HCT116 (cell line): ENCODE measurements around the gene PHYKPL. TPM values are rescaled to one million over a fixed set of nuclear protein-coding genes. Genes with fewer than 3 reads are reported as not detected.

Experiments used
- ATAC-seq: fragments of 200-7000 bp; cut with Tn5 transposase; 2 replicates; pipeline ENCODE4 v1.9.1; 2020; ENCODE audit warnings: mild to moderate bottlenecking, moderate library complexity
- BruUV-seq: library from RNA; stranded (reverse); fragments of 400-500 nt; replicated peaks from 2 replicates; lab custom pipeline; 2021; lab: Mats Ljungman, UMichigan
- CTCF ChIA-PET: fragments of 300-600 bp; sonication (Branson Sonifier 250); formaldehyde crosslinking; loops from one replicate; lab custom pipeline; 2021; ENCODE audit warnings: antibody characterized with exemption; lab: Charles Lee
- POLR2A ChIA-PET: fragments of 300-600, 350-600 bp; sonication (Branson Sonifier 250); formaldehyde crosslinking; loops from one replicate; lab custom pipeline; 2021; ENCODE audit warnings: antibody characterized with exemption; lab: Charles Lee
- RAD21 ChIA-PET, 2 experiments: fragments of 300-600 bp; sonication (Branson Sonifier 250); formaldehyde crosslinking; loops; one replicate each; lab custom pipeline; 2023; ENCODE audit warnings: low total read pairs in 2 of 2; ENCODE audit not compliant: uncharacterized antibody in 2 of 2, unreplicated experiment in 2 of 2, low non-redundant PET in 1 of 2; lab: Charles Lee
- DNase-seq: peaks from one replicate; pipeline ENCODE4 v3.0.0-alpha.2; 2010; ENCODE audit warnings: low read depth, low spot score
- H2AFZ ChIP-seq: fragments of 200-600 bp; shearing (Covaris generic), sonication (generic); 2 replicates; pipeline ENCODE4 v1.6.1; 2017; ENCODE audit warnings: low read depth, mixed run types, mixed read lengths, antibody characterized with exemption, low read length; ENCODE audit not compliant: poor library complexity, severe bottlenecking
- H3K27ac ChIP-seq: 2 replicates; pipeline ENCODE4 v1.5.1; 2012; ENCODE audit warnings: low read depth, low read length
- H3K27me3 ChIP-seq: fragments of 200-600 bp; sonication (generic); 2 replicates; pipeline ENCODE4 v1.6.1; 2016; ENCODE audit warnings: mixed run types, low read length, mixed read lengths; ENCODE audit not compliant: insufficient read depth
- H3K36me3 ChIP-seq, 2 experiments: fragments of 200-500 bp in 1 of 2; fragments of 200-600 bp in 1 of 2; sonication (Bioruptor generic) in 1 of 2; sonication (generic) in 1 of 2; 2 replicates each; pipeline versions ENCODE4 v1.5.1 to v1.6.1; 2014 to 2016; ENCODE audit warnings: low read length in 2 of 2, inconsistent platforms in 1 of 2, mixed read lengths in 1 of 2, mixed run types in 1 of 2; ENCODE audit not compliant: insufficient read depth in 2 of 2, control insufficient read depth in 1 of 2
- H3K4me1 ChIP-seq, 2 experiments: fragments of 200-600 bp in 1 of 2; sonication (generic) in 1 of 2; 2 replicates each; pipeline versions ENCODE4 v1.5.1 to v1.6.1; 2012 to 2017; ENCODE audit warnings: low read length in 2 of 2, inconsistent platforms in 1 of 2, mild to moderate bottlenecking in 1 of 2, mixed read lengths in 1 of 2, mixed run types in 1 of 2, moderate library complexity in 1 of 2; ENCODE audit not compliant: insufficient read depth in 2 of 2, control insufficient read depth in 1 of 2
- H3K4me2 ChIP-seq: fragments of 200-600 bp; sonication (generic); 2 replicates; pipeline ENCODE4 v1.6.1; 2017; ENCODE audit warnings: mixed run types, low read length, mixed read lengths
- H3K4me3 ChIP-seq, 2 experiments: fragments of 200-600 bp in 1 of 2; sonication (generic) in 1 of 2; replicated peaks in 1 of 2; 2 replicates each; pipeline ENCODE4 v1.5.1; 2011 to 2016; ENCODE audit warnings: low read length in 2 of 2, control low read depth in 1 of 2, low read depth in 1 of 2, mild to moderate bottlenecking in 1 of 2, mixed read lengths in 1 of 2, mixed run types in 1 of 2
- H3K79me2 ChIP-seq: fragments of 200-600 bp; sonication (generic); 2 replicates; pipeline ENCODE4 v1.6.1; 2017; ENCODE audit warnings: mild to moderate bottlenecking, mixed run types, low read length, moderate library complexity, mixed read lengths; ENCODE audit not compliant: insufficient read depth
- H3K9ac ChIP-seq: fragments of 200-600 bp; sonication (generic); 2 replicates; pipeline ENCODE4 v1.6.1; 2016; ENCODE audit warnings: low read length, mixed read lengths
- H3K9me2 ChIP-seq: fragments of 200-600 bp; sonication (generic), shearing (Covaris generic); 2 replicates; pipeline ENCODE4 v1.6.1; 2017; ENCODE audit warnings: mixed run types, mild to moderate bottlenecking, moderate library complexity; ENCODE audit not compliant: insufficient read depth
- H3K9me3 ChIP-seq, 2 experiments: fragments of 200-500 bp in 1 of 2; fragments of 200-600 bp in 1 of 2; sonication (Bioruptor generic) in 1 of 2; sonication (generic) in 1 of 2; 2 replicates each; pipeline ENCODE4 v1.6.1; 2014 to 2017; ENCODE audit warnings: low read length in 2 of 2, mixed read lengths in 2 of 2, inconsistent platforms in 1 of 2, low read depth in 1 of 2, mild to moderate bottlenecking in 1 of 2, mixed run types in 1 of 2, moderate library complexity in 1 of 2; ENCODE audit not compliant: control insufficient read depth in 1 of 2, insufficient read depth in 1 of 2
- H4K20me1 ChIP-seq: fragments of 200-600 bp; sonication (generic), shearing (Covaris generic); 2 replicates; pipeline ENCODE4 v1.6.1; 2017; ENCODE audit warnings: mixed run types, mild to moderate bottlenecking, moderate library complexity; ENCODE audit not compliant: insufficient read depth
- CBX3 ChIP-seq: IDR thresholded peaks from 2 replicates; pipeline ENCODE4 v1.6.1; 2012; ENCODE audit warnings: low read depth
- ELF1 ChIP-seq: IDR thresholded peaks from 2 replicates; pipeline ENCODE4 v1.6.1; 2012; ENCODE audit warnings: low read depth, borderline replicate concordance
- EZH2 ChIP-seq: fragments of 200-600 bp; sonication (generic); IDR thresholded peaks from 2 replicates; pipeline ENCODE4 v1.6.1; 2017; ENCODE audit warnings: antibody characterized with exemption, mixed run types
- JUND ChIP-seq: IDR thresholded peaks from 2 replicates; pipeline ENCODE4 v1.6.1; 2012
- POLR2A ChIP-seq: IDR thresholded peaks from 2 replicates; pipeline ENCODE4 v1.7.0; 2011; ENCODE audit warnings: borderline replicate concordance; ENCODE audit not compliant: insufficient read depth, insufficient read length; ENCODE audit errors: extremely low read depth
- POLR2AphosphoS5 ChIP-seq: IDR thresholded peaks from 2 replicates; pipeline ENCODE4 v1.6.1; 2011; ENCODE audit warnings: mild to moderate bottlenecking, low read depth, low read length, moderate library complexity
- RAD21 ChIP-seq: IDR thresholded peaks from 2 replicates; pipeline ENCODE4 v1.6.1; 2012; ENCODE audit warnings: low read depth, mild to moderate bottlenecking
- intact Hi-C: fragments of 100-400 bp; cut with micrococcal nuclease; formaldehyde crosslinking; loops from 2 replicates; pipeline ENCODE4 v1.10.0; 2022
- total RNA-seq: library from RNA; stranded (reverse); gene quantifications from one replicate; pipeline ENCODE4 v1.2.1, GENCODE V29; 2021; ENCODE audit not compliant: unreplicated experiment
- TF ChIP-seq, protein P1 (sequence below): IDR thresholded peaks from 2 replicates; pipeline ENCODE4 v1.6.1; 2012; ENCODE audit warnings: low read depth
- TF ChIP-seq, protein P2 (sequence below), 3 experiments: fragments of 200-600 bp in 1 of 3; sonication (generic) in 1 of 3; IDR thresholded peaks in 2 of 3; conservative IDR thresholded peaks in 1 of 3; 2 replicates each; pipeline ENCODE4 v1.5.1; 2012 to 2017; ENCODE audit warnings: low read depth in 2 of 3, low read length in 2 of 3, antibody characterized with exemption in 1 of 3, borderline replicate concordance in 1 of 3, control low read depth in 1 of 3, mild to moderate bottlenecking in 1 of 3, mixed read lengths in 1 of 3, mixed run types in 1 of 3, moderate library complexity in 1 of 3; ENCODE audit not compliant: insufficient read depth in 1 of 3
- TF ChIP-seq, protein P3 (sequence below): IDR thresholded peaks from 2 replicates; pipeline ENCODE4 v1.6.1; 2012

PHYKPL gene
- total RNA-seq, 1 experiment from 2014 or later: 57.8 TPM

DNA sequence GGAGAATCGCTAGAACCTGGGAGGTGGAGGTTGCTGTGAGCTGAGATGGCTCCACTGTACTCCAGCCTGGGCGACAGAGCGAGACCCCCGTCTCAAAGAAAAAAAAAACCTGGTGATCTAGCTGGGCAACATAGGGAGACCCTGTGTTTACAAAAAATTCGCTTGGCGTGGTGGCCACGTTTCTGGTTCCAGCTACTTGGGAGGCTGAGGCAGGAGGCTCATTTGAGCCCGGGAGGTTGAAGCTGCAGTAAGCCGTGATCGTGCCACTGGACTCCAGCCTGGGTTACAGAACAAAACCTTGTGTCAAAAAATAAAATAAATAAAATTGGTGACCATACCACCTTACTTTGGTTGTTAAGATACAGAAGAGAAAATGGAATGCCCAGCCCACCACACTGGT is 30.1 kb downstream of the PHYKPL start:
- Histone ChIP-seq H3K9me3 (no peaks in the 10 kb centered on the region), H3K27ac (no peak overlapping the region), H2AFZ (no peak overlapping the region), H3K79me2 (peaks cover 38% of the 10 kb centered on the region), H4K20me1 (peaks cover 23% of the 10 kb centered on the region), H3K9ac (0 out of 2 replicates have a peak overlapping the region, but pooled peaks have one; percentile 20), H3K4me2 (peak overlapping the region; percentile 60), H3K9me2 (no peaks in the 10 kb centered on the region), H3K4me1 (peaks cover 18 to 46% of the 10 kb centered on the region in 2 experiments), H3K36me3 (peaks cover 11 to 23% of the 10 kb centered on the region in 2 experiments), H3K4me3 (no peak overlapping the region), H3K27me3 (no peaks in the 10 kb centered on the region)
- no peak for ATAC-seq
- ChIA-PET CTCF (no interaction called here), RAD21 (no interaction called here), POLR2A (no interaction called here)
- TF ChIP-seq POLR2A: no peak
- TF ChIP-seq JUND: no peak
- no peak for TF ChIP-seq CBX3
- TF ChIP-seq, protein P1, sequence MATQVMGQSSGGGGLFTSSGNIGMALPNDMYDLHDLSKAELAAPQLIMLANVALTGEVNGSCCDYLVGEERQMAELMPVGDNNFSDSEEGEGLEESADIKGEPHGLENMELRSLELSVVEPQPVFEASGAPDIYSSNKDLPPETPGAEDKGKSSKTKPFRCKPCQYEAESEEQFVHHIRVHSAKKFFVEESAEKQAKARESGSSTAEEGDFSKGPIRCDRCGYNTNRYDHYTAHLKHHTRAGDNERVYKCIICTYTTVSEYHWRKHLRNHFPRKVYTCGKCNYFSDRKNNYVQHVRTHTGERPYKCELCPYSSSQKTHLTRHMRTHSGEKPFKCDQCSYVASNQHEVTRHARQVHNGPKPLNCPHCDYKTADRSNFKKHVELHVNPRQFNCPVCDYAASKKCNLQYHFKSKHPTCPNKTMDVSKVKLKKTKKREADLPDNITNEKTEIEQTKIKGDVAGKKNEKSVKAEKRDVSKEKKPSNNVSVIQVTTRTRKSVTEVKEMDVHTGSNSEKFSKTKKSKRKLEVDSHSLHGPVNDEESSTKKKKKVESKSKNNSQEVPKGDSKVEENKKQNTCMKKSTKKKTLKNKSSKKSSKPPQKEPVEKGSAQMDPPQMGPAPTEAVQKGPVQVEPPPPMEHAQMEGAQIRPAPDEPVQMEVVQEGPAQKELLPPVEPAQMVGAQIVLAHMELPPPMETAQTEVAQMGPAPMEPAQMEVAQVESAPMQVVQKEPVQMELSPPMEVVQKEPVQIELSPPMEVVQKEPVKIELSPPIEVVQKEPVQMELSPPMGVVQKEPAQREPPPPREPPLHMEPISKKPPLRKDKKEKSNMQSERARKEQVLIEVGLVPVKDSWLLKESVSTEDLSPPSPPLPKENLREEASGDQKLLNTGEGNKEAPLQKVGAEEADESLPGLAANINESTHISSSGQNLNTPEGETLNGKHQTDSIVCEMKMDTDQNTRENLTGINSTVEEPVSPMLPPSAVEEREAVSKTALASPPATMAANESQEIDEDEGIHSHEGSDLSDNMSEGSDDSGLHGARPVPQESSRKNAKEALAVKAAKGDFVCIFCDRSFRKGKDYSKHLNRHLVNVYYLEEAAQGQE: no peak
- TF ChIP-seq POLR2AphosphoS5: no peak
- no peak for TF ChIP-seq EZH2
- TF ChIP-seq, protein P2, sequence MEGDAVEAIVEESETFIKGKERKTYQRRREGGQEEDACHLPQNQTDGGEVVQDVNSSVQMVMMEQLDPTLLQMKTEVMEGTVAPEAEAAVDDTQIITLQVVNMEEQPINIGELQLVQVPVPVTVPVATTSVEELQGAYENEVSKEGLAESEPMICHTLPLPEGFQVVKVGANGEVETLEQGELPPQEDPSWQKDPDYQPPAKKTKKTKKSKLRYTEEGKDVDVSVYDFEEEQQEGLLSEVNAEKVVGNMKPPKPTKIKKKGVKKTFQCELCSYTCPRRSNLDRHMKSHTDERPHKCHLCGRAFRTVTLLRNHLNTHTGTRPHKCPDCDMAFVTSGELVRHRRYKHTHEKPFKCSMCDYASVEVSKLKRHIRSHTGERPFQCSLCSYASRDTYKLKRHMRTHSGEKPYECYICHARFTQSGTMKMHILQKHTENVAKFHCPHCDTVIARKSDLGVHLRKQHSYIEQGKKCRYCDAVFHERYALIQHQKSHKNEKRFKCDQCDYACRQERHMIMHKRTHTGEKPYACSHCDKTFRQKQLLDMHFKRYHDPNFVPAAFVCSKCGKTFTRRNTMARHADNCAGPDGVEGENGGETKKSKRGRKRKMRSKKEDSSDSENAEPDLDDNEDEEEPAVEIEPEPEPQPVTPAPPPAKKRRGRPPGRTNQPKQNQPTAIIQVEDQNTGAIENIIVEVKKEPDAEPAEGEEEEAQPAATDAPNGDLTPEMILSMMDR (IDR thresholded peaks at IDR 0.05 in 2 of 3, conservative IDR thresholded peaks at IDR 0.05 in 1 of 3; ENCODE audit: borderline replicate concordance in 1 of 3, insufficient read depth in 1 of 3, low read depth in 2 of 3, low read length in 2 of 3): no peak
- TF ChIP-seq, protein P3, sequence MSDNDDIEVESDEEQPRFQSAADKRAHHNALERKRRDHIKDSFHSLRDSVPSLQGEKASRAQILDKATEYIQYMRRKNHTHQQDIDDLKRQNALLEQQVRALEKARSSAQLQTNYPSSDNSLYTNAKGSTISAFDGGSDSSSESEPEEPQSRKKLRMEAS: no peak
- TF ChIP-seq ELF1: no peak
- TF ChIP-seq RAD21: no peak
- intact Hi-C loops: no loop called here
- DNase-seq: no peak
- no TSS peak for BruUV-seq
